RWPE2 (cell line): ENCODE data around the gene IGFBP5.

Source experiments
- ATAC-seq: fragments of 200-7000 bp; cut with Tn5 transposase; 3 replicates; pipeline ENCODE4 v1.9.1; 2021; ENCODE audit warnings: low read depth
- DNase-seq: peaks from one replicate; pipeline ENCODE4 v3.0.0-alpha.2; 2020; ENCODE audit warnings: low spot score
- H3K27ac ChIP-seq: fragments of 450-650 bp; 2 replicates; pipeline ENCODE4 v1.5.1; 2017; ENCODE audit warnings: mild to moderate bottlenecking; ENCODE audit not compliant: poor library complexity, severe bottlenecking
- H3K27me3 ChIP-seq: fragments of 250-450 bp; sonication (Bioruptor Pico); 2 replicates; pipeline ENCODE4 v1.5.1; 2021; ENCODE audit warnings: mild to moderate bottlenecking, moderate library complexity; ENCODE audit not compliant: insufficient read depth, poor library complexity, severe bottlenecking
- H3K36me3 ChIP-seq: fragments of 250-450 bp; sonication (Bioruptor Pico); 2 replicates; pipeline ENCODE4 v1.5.1; 2020; ENCODE audit warnings: low read depth, mild to moderate bottlenecking, moderate library complexity
- H3K4me1 ChIP-seq: fragments of 250-450 bp; sonication (Bioruptor Pico); 2 replicates; pipeline ENCODE4 v1.5.1; 2021; ENCODE audit warnings: mild to moderate bottlenecking, moderate library complexity; ENCODE audit not compliant: insufficient read depth, poor library complexity, severe bottlenecking
- H3K4me3 ChIP-seq: fragments of 250-450 bp; sonication (Bioruptor Pico); 2 replicates; pipeline ENCODE4 v1.5.1; 2021; ENCODE audit warnings: mild to moderate bottlenecking, moderate library complexity; ENCODE audit not compliant: severe bottlenecking
- H3K9me3 ChIP-seq: fragments of 250-450 bp; sonication (Bioruptor Pico); 2 replicates; pipeline ENCODE4 v1.5.1; 2021; ENCODE audit warnings: mild to moderate bottlenecking, moderate library complexity; ENCODE audit not compliant: severe bottlenecking
- TF ChIP-seq, protein P1 (sequence below): fragments of 450-650 bp; IDR thresholded peaks from one replicate; pipeline ENCODE4 v1.5.1; 2017; ENCODE audit warnings: mild to moderate bottlenecking, moderate library complexity; ENCODE audit not compliant: poor library complexity, severe bottlenecking

Gene IGFBP5

DNA sequence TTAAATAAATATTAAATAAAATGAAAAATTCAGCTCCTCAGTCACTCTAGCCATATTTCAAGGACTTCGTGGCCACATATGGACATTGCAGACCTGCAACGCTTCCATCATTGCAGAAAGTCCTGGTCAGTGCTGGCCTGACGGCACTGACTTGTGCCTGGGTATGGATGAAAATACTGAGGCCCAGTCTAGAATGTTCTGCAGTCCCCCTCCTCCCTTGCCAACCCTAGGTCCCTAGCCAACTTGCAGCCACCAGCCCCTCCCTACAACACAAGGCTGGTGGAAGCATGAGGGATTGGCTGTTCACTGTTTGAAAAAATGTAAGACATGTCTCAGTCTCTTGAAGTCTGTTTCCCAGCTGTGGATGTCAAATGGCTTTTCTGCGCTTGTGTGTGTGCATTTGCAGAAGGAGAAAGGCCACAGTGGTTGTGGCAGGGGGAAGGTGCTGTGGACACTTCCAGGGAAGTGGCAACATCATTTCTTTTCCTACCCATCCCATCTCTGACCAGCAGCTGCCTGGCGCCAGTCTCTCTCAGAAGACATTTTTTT is 9.9 kb downstream of the IGFBP5 start:
- Histone ChIP-seq H3K27me3 (no peaks in the 10 kb centered on the region), H3K9me3 (no peaks in the 10 kb centered on the region), H3K4me3 (no peak overlapping the region), H3K4me1 (peaks cover 11% of the 10 kb centered on the region), H3K36me3 (no peaks in the 10 kb centered on the region), H3K27ac (no peak overlapping the region)
- TF ChIP-seq, protein P1, sequence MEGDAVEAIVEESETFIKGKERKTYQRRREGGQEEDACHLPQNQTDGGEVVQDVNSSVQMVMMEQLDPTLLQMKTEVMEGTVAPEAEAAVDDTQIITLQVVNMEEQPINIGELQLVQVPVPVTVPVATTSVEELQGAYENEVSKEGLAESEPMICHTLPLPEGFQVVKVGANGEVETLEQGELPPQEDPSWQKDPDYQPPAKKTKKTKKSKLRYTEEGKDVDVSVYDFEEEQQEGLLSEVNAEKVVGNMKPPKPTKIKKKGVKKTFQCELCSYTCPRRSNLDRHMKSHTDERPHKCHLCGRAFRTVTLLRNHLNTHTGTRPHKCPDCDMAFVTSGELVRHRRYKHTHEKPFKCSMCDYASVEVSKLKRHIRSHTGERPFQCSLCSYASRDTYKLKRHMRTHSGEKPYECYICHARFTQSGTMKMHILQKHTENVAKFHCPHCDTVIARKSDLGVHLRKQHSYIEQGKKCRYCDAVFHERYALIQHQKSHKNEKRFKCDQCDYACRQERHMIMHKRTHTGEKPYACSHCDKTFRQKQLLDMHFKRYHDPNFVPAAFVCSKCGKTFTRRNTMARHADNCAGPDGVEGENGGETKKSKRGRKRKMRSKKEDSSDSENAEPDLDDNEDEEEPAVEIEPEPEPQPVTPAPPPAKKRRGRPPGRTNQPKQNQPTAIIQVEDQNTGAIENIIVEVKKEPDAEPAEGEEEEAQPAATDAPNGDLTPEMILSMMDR: no peak
- DNase-seq (no peak), ATAC-seq (no peak)

DNA sequence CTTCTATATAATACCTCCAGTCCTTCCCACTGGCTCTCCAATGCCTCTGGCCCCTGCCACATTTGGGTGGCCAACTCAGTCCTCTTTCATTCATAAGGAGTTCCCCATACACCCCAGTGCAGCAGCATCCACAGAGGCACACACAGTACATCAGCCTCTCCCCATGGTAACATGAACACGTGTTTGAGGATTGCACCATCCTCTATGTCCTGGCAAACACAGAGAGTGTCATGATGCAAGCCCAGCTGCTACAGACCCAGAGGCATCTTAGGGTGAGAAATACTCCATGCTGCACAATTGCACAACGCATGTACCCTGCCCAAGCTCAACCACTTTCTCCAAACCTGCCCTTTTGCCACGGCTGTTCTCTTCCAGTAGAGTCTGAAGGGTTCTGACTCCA is 11.5 kb downstream of the IGFBP5 start:
- TF ChIP-seq, protein P1: no peak
- Histone ChIP-seq H3K4me3 (no peak overlapping the region), H3K9me3 (no peaks in the 10 kb centered on the region), H3K4me1 (peaks cover 11% of the 10 kb centered on the region), H3K27me3 (no peaks in the 10 kb centered on the region), H3K27ac (peak overlapping the region; percentile 66), H3K36me3 (no peaks in the 10 kb centered on the region)
- ATAC-seq (peak; percentile 78), DNase-seq (no peak)

DNA sequence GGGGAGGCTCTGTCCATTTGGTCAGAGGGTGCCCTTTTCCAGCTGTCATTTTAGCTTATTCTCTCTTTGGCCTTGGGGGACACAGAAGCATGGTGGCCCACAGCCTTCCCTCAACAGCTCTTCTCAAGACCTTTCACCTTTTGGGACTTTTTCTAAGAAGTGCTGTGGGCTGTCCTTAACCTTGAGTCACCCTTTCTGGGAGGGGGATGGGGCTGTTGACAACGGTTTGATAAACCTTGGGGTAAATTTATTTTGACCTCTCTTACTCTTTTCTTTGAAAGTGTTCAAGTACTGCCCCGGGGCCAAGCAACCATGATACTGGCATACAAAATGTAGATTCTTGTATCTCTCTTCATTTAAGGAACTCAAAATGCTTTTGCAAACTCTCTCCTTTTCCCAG is 13.7 kb downstream of the IGFBP5 start:
- ATAC-seq (no peak), DNase-seq (no peak)
- TF ChIP-seq, protein P1: no peak
- Histone ChIP-seq H3K36me3 (no peaks in the 10 kb centered on the region), H3K4me1 (peaks cover 11% of the 10 kb centered on the region), H3K27ac (peak overlapping the region; percentile 66), H3K9me3 (no peaks in the 10 kb centered on the region), H3K27me3 (no peaks in the 10 kb centered on the region), H3K4me3 (no peak overlapping the region)

DNA sequence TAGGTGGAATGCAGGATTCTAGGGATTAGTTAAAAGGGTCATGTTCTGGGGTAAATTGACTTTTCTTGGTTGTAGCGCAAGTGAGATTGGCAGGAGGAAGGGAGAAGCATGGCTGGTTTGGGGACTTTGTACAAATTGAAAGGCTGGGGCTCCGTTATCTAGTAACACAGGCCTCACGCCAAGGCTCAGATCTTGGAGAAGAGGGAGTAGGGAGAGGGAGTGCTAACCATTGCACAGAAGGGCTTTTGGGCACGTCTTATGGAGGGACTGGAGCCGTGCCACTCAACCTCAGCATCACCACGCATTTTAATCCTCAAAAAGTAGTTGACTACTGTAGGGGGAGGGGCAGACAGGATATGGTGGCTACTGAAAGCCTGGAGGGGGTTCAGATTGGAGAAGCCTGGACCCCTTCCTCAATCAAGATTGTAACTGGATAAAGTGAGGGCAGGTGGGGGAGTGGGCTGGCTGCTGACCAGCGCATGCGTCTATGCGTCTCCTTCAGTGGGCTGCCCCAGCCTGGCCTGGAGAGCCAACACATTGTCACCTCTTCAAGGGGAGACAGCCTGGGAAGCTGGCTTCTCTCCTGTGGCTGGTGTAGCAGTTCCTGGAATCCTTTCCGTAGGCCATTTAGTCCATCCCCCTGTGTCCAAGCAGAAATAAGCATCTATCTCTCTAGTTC is 14.3 kb downstream of the IGFBP5 start:
- Histone ChIP-seq H3K4me3 (no peak overlapping the region), H3K27ac (no peak overlapping the region), H3K27me3 (no peaks in the 10 kb centered on the region), H3K4me1 (peaks cover 11% of the 10 kb centered on the region), H3K36me3 (no peaks in the 10 kb centered on the region), H3K9me3 (no peaks in the 10 kb centered on the region)
- ATAC-seq (no peak), DNase-seq (no peak)
- TF ChIP-seq, protein P1: no peak

DNA sequence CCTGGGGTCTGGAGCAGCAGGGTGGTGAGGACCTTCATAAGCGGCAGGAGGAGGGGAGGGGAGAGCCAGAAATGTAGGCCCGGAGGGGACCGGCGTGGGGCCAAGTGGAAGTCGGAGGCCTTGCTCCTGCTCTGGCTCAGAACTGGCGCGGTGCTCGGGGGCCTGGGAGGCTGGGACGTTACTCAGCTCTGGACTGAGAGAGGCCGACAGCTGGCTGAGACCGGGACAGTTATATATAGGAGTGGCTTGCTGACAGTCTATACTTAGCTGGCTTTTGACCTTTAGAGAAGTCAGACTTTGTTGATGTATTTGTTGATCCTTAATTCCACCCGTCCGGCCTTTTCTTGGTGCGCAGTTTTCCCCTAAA is 15.7 kb downstream of the IGFBP5 start:
- no peak for ATAC-seq
- H3K4me1 ChIP-seq: peaks cover 11% of the 10 kb centered on the region
- TF ChIP-seq, protein P1: no peak
- no peak for DNase-seq
- no peak overlapping the region for H3K27ac ChIP-seq
- no peaks in the 10 kb centered on the region for H3K27me3 ChIP-seq
- no peak overlapping the region for H3K4me3 ChIP-seq
- no peaks in the 10 kb centered on the region for H3K36me3 ChIP-seq
- no peaks in the 10 kb centered on the region for H3K9me3 ChIP-seq
